Breast epithelium (tissue), 3 donors: ENCODE data around the gene RELN.

Experiments
- CTCF ChIP-seq, 3 donors: fragments of 450-650 bp; IDR thresholded peaks; one replicate each; pipeline ENCODE4 v1.5.1; 2016 to 2017; ENCODE audit warnings: antibody characterized with exemption in 3 of 3, mild to moderate bottlenecking in 3 of 3, moderate library complexity in 3 of 3
- POLR2A ChIP-seq: fragments of 450-650 bp; IDR thresholded peaks from one replicate; pipeline ENCODE4 v1.6.1; 2016; ENCODE audit warnings: antibody characterized with exemption, mild to moderate bottlenecking, moderate library complexity

- TF ChIP-seq CTCF (IDR thresholded peaks at IDR 0.05) = no peak
- TF ChIP-seq POLR2A = no peak
Measured at GRCh38 chr7:103811290-103811689, 178.2 kb downstream of the RELN start.
